ENCODE results near the gene ARFIP2. TPM values are rescaled to one million over a fixed set of nuclear protein-coding genes. Genes with fewer than 3 reads are reported as not detected.

ARFIP2 gene
- total and polyA plus RNA-seq, 10 donors: 23.4 to 72.7 (median 36.1) TPM

DNA sequence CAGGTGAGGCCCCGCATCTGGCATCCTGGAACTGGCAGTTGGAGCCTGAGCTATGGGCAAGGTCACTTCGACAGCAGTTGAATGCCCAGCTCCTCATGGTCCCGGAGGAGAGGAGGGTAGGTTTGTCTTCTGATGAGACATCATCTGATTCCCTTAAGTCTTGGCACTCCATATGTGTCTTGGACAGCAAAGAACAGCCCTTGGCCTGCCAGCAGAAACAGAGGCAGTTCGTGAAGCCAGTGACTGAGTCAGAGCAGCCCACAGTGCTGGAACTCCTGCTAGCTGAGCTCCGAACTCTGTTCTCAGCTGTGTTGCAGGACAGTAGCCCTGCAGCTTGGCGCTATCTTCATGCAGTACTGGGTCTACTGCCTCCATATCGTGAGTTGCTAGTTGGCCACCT, 17.0 kb upstream of the ARFIP2 start:
- H3K4me3 ChIP-seq: no peak overlapping the region
- intact Hi-C loops (cut with DNase I; ENCODE audit: low total_unique reads): no loop called here
- 72 to 91% (median 90%) methylated on average over 4 to 7 of the region's 7 CpGs for WGBS, 5 donors
- H3K27ac ChIP-seq: no peak overlapping the region
- TF ChIP-seq POLR2AphosphoS5 (IDR thresholded peaks at IDR 0.05) (no peak), POLR2A (IDR thresholded peaks at IDR 0.05) (no peak)
- TF ChIP-seq, protein P1, sequence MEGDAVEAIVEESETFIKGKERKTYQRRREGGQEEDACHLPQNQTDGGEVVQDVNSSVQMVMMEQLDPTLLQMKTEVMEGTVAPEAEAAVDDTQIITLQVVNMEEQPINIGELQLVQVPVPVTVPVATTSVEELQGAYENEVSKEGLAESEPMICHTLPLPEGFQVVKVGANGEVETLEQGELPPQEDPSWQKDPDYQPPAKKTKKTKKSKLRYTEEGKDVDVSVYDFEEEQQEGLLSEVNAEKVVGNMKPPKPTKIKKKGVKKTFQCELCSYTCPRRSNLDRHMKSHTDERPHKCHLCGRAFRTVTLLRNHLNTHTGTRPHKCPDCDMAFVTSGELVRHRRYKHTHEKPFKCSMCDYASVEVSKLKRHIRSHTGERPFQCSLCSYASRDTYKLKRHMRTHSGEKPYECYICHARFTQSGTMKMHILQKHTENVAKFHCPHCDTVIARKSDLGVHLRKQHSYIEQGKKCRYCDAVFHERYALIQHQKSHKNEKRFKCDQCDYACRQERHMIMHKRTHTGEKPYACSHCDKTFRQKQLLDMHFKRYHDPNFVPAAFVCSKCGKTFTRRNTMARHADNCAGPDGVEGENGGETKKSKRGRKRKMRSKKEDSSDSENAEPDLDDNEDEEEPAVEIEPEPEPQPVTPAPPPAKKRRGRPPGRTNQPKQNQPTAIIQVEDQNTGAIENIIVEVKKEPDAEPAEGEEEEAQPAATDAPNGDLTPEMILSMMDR (IDR thresholded peaks at IDR 0.05 in 8 of 11, conservative IDR thresholded peaks at IDR 0.05 in 3 of 11): no peak
- no peaks in the 10 kb centered on the region for H3K9me3 ChIP-seq
- no peaks in the 10 kb centered on the region for H3K4me1 ChIP-seq
- H3K36me3 ChIP-seq: peaks cover 0 to 82% (median 18%) of the 10 kb centered on the region in 6 donors
- DNase-seq: no peak
- no peaks in the 10 kb centered on the region for H3K27me3 ChIP-seq (replicated peaks in 1 of 7)

DNA sequence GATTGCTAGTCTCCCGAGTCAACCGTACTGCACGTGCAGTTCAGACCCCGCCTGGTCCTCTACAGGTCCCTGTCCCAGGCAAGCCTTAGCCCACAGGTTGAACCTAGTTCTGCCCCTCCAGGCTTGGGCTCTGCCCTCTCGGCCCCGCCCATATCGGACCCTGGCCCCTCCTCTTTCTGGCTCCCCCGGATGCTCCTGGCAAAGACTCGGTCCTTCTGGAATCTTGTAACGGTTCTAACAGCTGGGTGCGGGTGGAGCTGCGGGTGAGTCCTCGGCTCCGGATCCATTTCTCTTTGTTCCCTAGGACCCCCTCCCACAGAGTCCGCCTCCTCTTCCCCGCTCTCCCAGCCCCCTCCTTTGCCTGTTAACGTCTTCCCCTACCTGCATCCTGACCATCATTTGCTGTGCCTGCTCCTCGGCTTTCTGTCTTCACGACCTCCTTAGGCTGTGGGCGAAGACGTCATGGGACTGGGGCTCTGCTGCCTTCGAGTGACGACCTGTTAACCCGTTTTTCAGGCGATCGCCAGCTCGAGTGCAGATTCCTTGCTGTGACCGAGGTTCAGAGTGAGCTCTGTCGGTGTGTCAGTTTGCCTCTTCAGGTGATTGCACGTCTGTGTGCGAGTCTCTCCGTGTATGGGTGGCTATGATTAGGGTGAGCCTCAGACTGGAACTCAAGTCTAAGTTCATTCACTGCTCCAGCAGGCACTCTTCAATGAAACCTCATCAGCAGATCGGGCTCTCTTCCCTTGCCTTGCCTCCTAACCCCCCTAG, 16.1 kb upstream of the ARFIP2 start, which contains the start of gene DNHD1:
Gene DNHD1 (plus strand): TSS at position 212 of the 771 bp plus-strand sequence. CDS start 936 bp downstream, outside the sequence.
- H3K27ac ChIP-seq: no peak within 1 kb of the TSS
- H3K4me3 ChIP-seq: peak within 1 kb of the TSS in 1 of 8 donors; percentile 8
- H3K9me3 ChIP-seq: no peaks in the 10 kb centered on the region
- DNase-seq: no peak
- 73 to 88% (median 80%) methylated on average over 32 to 33 of the region's 33 CpGs for WGBS, 5 donors
- no peaks in the 10 kb centered on the region for H3K4me1 ChIP-seq
- peaks cover 0 to 82% (median 14%) of the 10 kb centered on the region in 6 donors for H3K36me3 ChIP-seq
- no peaks in the 10 kb centered on the region for H3K27me3 ChIP-seq (replicated peaks in 1 of 7)
- TF ChIP-seq POLR2AphosphoS5 (IDR thresholded peaks at IDR 0.05): peak in 1 of 3 donors; percentile 25
- TF ChIP-seq, protein P1 (IDR thresholded peaks at IDR 0.05 in 8 of 11, conservative IDR thresholded peaks at IDR 0.05 in 3 of 11): no peak
- intact Hi-C loops (cut with DNase I; ENCODE audit: low total_unique reads): no loop called here

DNA sequence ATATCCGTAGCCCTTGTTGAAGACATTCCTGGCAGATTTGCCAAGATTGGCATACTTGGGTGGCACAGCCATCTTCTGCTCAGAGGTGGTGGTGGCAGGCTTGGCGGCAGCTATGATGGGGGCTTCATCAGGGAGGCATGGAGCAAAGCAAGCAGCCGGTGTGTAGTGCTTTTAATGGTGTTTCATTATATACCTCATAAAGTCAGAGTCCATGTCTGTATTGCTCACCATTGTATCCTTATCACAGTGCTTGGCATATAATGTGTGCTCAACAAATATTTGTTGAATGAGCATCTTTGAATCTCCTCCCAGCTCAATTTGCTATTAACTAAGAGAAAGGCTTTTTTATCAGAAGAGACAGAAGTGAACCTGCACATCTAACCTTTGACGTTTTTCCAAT, 8.2 kb upstream of the ARFIP2 start:
- intact Hi-C loops (cut with DNase I; ENCODE audit: low total_unique reads): no loop called here
- no peak for DNase-seq
- peaks cover 0 to 35% (median 12%) of the 10 kb centered on the region in 6 donors for H3K4me1 ChIP-seq
- H3K9me3 ChIP-seq: no peaks in the 10 kb centered on the region
- TF ChIP-seq, protein P1 (IDR thresholded peaks at IDR 0.05 in 8 of 11, conservative IDR thresholded peaks at IDR 0.05 in 3 of 11): no peak
- no peak for TF ChIP-seq POLR2A (IDR thresholded peaks at IDR 0.05)
- TF ChIP-seq POLR2AphosphoS5 (IDR thresholded peaks at IDR 0.05): no peak
- peaks cover 0 to 98% (median 33%) of the 10 kb centered on the region in 6 donors for H3K36me3 ChIP-seq
- no peak overlapping the region for H3K4me3 ChIP-seq
- 92 to 96% (median 94%) methylated on average over 4 of the region's 4 CpGs for WGBS, 5 donors
- no peak overlapping the region for H3K27ac ChIP-seq
- no peaks in the 10 kb centered on the region for H3K27me3 ChIP-seq (replicated peaks in 1 of 7)

DNA sequence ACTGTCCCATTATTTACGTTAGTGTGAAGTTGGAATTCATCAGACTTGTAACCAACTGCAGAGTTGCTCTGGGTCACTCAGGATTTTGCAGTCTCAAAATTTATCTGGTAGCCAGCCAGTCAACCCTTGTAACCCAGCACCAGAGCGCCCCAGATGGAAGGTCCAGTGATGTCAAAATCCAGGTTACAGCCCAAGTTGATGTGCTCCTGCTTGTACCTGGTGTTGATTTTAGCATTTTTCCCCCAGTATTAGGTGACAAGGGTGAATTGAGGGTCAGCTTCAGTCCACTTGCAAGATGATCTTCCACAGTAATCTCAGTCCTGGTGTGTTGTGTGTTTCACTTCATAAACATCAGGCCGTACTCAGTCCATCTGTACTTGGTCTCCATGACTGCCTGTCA, 7.7 kb upstream of the ARFIP2 start:
- TF ChIP-seq POLR2A (IDR thresholded peaks at IDR 0.05): no peak
- TF ChIP-seq, protein P1 (IDR thresholded peaks at IDR 0.05 in 8 of 11, conservative IDR thresholded peaks at IDR 0.05 in 3 of 11): no peak
- no peak for TF ChIP-seq POLR2AphosphoS5 (IDR thresholded peaks at IDR 0.05)
- DNase-seq: no peak
- intact Hi-C loops (cut with DNase I; ENCODE audit: low total_unique reads): no loop called here
- Histone ChIP-seq H3K27ac (no peak overlapping the region), H3K36me3 (peaks cover 0 to 98% (median 37%) of the 10 kb centered on the region in 6 donors), H3K4me3 (no peak overlapping the region), H3K4me1 (peaks cover 0 to 40% (median 13%) of the 10 kb centered on the region in 6 donors), H3K27me3 (replicated peaks in 1 of 7) (no peaks in the 10 kb centered on the region), H3K9me3 (no peaks in the 10 kb centered on the region)
- 93 to 100% (median 97%) methylated on average over 3 of the region's 3 CpGs for WGBS, 5 donors

Data from spleen (tissue), 11 donors.